GM21619 (cell line): ENCODE measurements around the gene FAM120B.
"Not testable (repeated sequence)": the region's sequence is repeated elsewhere in the genome, so short reads cannot be mapped to it uniquely, and the experiment has no call there.

Source experiments
- ATAC-seq: cut with Tn5 transposase; IDR thresholded peaks from one replicate; pipeline ENCODE4 v1.9.1; 2021; ENCODE audit not compliant: unreplicated experiment

The FAM120B gene

GRCh38 chr6:170378502-170378901 lies 71.9 kb downstream of the FAM120B start:
- ATAC-seq: no peak

GRCh38 chr6:170381562-170381961 lies 75.0 kb downstream of the FAM120B start:
- ATAC-seq: no peak

GRCh38 chr6:170383466-170384035 lies 77.0 kb downstream of the FAM120B start:
- ATAC-seq: no peak

- ATAC-seq: no peak
Measured at GRCh38 chr6:170385506-170385905, 78.9 kb downstream of the FAM120B start.

GRCh38 chr6:170388113-170388512 lies 81.6 kb downstream of the FAM120B start:
- ATAC-seq: no peak

GRCh38 chr6:170393033-170393432 lies 86.5 kb downstream of the FAM120B start:
- ATAC-seq: no peak

GRCh38 chr6:170393807-170394399 lies 87.3 kb downstream of the FAM120B start:
- no peak for ATAC-seq

GRCh38 chr6:170394980-170395379 lies 88.4 kb downstream of the FAM120B start:
- ATAC-seq: no peak

- ATAC-seq: not testable (repeated sequence)
Measured at GRCh38 chr6:170398743-170399369, 92.3 kb downstream of the FAM120B start.

- ATAC-seq: not testable (repeated sequence)
Measured at GRCh38 chr6:170399955-170400558, 93.5 kb downstream of the FAM120B start.

- ATAC-seq: no peak
Measured at GRCh38 chr6:170402318-170403040, 95.9 kb downstream of the FAM120B start.

GRCh38 chr6:170403451-170403850 lies 96.9 kb downstream of the FAM120B start:
- ATAC-seq: no peak

GRCh38 chr6:170404036-170404435 lies 97.5 kb downstream of the FAM120B start:
- no peak for ATAC-seq

- ATAC-seq: no peak
Measured at GRCh38 chr6:170404697-170405096, 98.1 kb downstream of the FAM120B start.

GRCh38 chr6:170405311-170405975 lies 98.9 kb downstream of the FAM120B start:
- no peak for ATAC-seq

GRCh38 chr6:170407200-170407599 lies 100.6 kb downstream of the FAM120B start:
- no peak for ATAC-seq

- no peak for ATAC-seq
Measured at GRCh38 chr6:170407932-170408331, 101.4 kb downstream of the FAM120B start.

GRCh38 chr6:170409746-170410145 lies 103.2 kb downstream of the FAM120B start:
- ATAC-seq: not testable (repeated sequence)

GRCh38 chr6:170410241-170410640 lies 103.7 kb downstream of the FAM120B start:
- ATAC-seq: no peak

- ATAC-seq: no peak
Measured at GRCh38 chr6:170415318-170415717, 108.8 kb downstream of the FAM120B start.

- ATAC-seq: no peak
Measured at GRCh38 chr6:170416303-170416702, 109.7 kb downstream of the FAM120B start.
